HT1080 (cell line): ENCODE measurements around the gene KDELR3. TPM values are rescaled to one million over a fixed set of nuclear protein-coding genes. Genes with fewer than 3 reads are reported as not detected.
A peak's percentile ranks its signal among the peaks of the same experiment; 100 is the strongest.

Source experiments
- DNase-seq: peaks from one replicate; pipeline ENCODE4 v3.0.0-alpha.2; 2015; ENCODE audit warnings: low read depth
- polyA plus RNA-seq, 2 experiments: library from polyadenylated mRNA; depleted of rRNA; stranded (reverse); fragments of >200 nt; gene quantifications; 2 replicates each; pipeline ENCODE4 v1.2.3, GENCODE V29; 2015
- total RNA-seq: library from RNA; depleted of rRNA; stranded (reverse); fragments of >200 nt; shearing (Covaris generic); gene quantifications from 2 replicates; pipeline ENCODE4 v1.2.3, GENCODE V29; 2014; rRNA removed

The KDELR3 gene
- 9.1 and 11.8 TPM in 2 replicates for total RNA-seq
- 33.7 TPM in 2 replicates for polyA plus RNA-seq (2015; cell fraction: cytosol; rRNA removed)
- polyA plus RNA-seq (2015; cell fraction: nucleus; rRNA removed), result 13.9 and 17.3 TPM in 2 replicates

- DNase-seq, result peak; percentile 37
These were observed at the start of gene KDELR3 for GRCh38 chr22:38467904-38468442. TSS of gene KDELR3 (plus strand) at chr22:38468096. CDS start at chr22:38468234, 138 bp downstream.

- no peak for DNase-seq
These were observed 49.3 kb upstream of the KDELR3 start for GRCh38 chr22:38418589-38418988.

DNA sequence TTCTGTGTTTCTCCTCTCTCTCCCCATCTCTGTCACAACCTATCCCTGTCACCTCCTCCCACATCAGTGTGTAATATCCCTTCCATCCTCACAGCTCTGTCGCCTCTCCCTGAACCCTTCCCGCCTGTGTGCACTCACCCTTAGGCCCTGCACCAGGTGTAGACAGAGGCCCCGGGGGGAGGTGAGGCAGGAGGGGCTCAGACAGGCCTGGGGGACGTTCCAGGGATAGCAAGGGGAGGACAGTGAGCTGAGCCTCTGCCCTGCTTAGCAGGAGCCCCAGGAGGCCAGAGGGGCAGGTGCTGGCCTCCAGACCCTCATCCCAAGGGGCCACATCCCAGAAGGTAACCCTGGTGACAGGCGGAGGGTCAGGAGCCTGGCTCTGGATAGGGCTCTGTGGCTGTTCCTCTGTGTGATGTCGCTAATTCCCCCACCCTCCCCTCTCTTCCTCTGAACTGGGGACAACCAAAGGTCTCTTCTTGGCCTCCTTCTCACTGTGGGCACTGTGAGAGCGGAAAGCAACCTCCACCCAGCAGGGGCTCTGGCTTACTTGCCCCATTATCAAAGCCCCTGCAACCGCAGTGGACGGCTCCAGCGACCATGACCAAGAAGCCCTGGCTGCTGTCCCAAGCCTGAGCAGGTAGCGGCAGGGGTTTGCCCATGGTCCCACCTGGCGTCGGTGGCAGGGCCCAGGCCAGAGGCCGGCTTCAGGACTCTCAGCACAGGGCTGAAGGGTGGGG lies 48.6 kb upstream of the KDELR3 start:
- DNase-seq, result no peak

GRCh38 chr22:38419858-38420160 lies 48.1 kb upstream of the KDELR3 start:
- no peak for DNase-seq

DNA sequence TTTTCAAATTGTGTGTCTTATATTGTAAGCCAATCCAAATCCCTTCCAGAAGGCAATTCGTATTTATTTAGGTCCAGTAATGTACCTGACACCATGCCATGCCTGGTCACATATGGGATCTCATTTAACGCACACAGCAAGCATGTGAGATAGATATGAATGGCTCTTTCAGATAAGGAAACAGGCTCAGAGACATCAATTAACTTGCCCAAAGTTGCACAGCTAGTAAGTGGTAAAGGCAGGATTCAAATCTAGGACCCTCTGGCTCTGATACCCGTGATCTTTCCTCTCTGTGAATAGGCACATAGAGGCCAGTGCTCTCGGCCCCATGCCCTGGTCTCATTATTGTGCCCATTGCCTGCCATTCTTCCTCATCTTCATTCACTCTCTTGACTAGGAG lies 47.2 kb upstream of the KDELR3 start:
- DNase-seq, result no peak

- no peak for DNase-seq
These were observed 45.0 kb upstream of the KDELR3 start for GRCh38 chr22:38422611-38423511.

DNA sequence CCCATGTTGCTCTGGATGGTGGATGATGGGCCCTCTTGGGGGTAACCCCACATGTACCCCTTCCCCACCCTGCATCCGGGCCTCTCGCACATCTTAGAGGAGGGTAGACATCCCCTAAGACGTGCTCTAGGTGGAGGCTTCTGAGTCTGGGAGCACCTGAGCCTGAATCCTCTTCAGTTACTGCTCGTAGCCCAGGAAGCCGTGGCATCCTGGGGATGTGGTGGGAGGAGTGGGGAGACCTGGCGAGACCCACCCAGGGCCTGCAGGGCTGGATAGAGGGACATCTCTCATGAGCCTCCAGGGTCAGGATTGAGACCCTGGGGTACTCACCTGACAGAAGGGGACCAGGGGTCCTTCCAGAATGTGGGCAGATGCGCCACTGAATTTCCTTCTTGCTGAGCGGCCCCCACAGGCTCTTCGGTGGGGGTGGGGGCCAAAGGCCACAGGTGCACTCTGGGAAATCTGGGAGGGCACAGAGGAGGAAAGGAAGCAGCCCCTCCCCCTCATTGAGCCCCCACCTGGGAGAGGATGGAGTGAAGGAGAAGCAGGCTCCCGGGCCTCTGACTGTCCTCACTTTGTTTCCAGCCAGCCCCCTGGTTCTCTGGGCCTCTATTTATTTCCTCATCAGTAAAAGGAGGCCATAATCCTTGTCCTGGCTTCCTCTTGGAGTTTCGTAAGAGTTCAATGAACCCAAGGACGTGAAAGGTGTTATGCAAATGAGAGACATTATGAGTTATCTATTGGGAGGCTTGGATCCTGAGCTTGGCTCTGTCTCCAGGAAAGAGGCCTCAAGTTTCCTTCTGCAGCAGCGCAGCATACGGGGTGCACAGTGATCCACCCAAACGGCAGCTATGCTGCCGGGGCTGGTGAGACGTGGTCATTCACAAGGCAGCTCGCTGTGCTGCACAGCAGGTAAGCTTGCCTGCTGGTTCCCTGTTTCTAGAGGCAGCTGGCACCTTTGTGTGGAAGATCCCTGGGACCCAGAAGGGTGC lies 44.1 kb upstream of the KDELR3 start:
- no peak for DNase-seq

DNA sequence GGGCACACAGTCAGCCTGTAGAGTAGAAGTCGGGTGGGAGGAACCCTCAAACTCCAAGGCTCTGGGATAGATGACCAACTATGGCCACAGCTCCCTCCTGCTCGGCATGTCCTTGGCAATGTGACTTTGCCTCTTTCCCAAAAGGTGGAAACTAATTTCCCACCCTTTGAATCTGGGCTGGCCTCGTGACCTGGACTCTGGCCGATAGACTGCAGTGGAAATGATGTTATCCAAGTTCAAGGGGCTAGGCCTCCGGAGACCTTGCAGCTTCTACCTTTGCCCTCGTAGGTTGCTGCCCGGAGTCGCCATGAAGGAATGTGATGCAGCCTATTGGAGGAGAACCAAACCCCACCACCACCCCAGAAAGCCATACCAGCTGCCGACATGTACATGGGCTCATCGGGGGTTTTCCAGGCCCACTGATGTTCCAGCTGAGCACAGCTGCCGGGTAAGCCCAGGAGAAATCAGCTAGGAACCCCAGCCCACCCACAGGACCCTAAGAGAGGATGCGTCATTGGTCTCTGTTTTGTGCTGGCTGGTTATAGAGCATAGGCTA lies 43.3 kb upstream of the KDELR3 start:
- no peak for DNase-seq

GRCh38 chr22:38426628-38427027 lies 41.3 kb upstream of the KDELR3 start:
- DNase-seq, result no peak

- DNase-seq, result no peak
These were observed 40.4 kb upstream of the KDELR3 start for GRCh38 chr22:38427465-38427864.

GRCh38 chr22:38427940-38428339 lies 40.0 kb upstream of the KDELR3 start:
- DNase-seq, result no peak

DNA sequence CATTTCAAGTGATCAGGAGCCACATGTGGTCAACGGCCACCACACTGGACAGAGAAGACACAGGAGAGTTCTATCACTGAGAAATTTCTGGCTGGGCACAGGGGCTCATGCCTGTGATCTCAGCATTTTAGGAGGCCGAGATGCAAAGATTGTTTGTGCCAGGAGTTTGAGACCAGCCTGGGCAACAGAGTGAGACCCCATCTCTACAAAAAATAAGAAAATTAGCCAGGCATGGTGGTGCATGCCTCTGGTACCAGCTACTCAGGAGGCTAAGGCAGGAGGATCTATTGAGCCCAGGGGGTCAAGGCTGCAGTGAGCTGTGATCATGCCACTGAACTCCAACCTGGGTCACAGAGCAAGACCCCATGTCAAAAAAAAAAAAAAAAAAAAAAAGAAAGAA lies 39.2 kb upstream of the KDELR3 start:
- no peak for DNase-seq

- DNase-seq, result no peak
These were observed 38.3 kb upstream of the KDELR3 start for GRCh38 chr22:38429499-38430068.

GRCh38 chr22:38431266-38432010 lies 36.5 kb upstream of the KDELR3 start:
- no peak for DNase-seq

- no peak for DNase-seq
These were observed 35.6 kb upstream of the KDELR3 start for GRCh38 chr22:38432264-38432663.

GRCh38 chr22:38433871-38434270 lies 34.0 kb upstream of the KDELR3 start:
- DNase-seq, result no peak

DNA sequence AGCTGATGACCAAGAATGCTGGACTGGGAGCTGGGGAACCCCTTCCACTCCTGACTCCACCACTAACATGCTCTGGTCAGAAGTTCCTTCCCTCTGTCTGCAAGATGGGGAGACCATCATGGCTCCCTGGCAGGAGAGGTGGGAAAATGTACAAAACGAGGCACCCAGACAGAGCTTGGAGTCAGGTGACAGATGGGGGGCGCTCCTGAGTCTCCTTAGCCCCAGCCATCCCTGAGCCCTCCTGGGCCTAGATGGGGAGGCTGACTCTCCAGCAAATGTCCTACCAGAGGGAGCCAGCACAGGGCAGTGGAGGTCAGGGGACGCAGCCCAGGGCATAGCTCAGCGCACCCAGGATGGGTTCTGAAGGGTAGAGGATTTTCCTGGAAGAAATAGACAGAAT lies 32.9 kb upstream of the KDELR3 start:
- DNase-seq, result no peak

DNA sequence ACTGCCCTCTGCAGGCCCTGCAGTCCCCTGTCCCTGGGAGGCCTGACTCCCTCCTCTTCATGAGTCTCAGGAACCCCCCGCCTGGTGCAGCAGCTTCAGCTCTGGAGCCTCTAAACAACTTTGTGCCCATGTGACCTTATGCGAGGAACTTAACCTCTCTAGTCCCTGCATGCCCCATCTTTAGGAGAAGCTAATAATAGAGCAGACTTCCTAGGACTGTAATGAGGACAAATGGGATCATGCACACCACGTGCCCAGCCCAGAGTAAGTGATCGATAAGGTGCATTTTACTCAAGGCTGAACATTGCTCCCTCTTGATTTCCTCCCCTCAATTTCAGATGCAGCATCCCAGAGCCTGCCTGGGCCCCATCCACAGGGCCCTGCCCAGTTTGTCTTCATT lies 31.9 kb upstream of the KDELR3 start:
- DNase-seq, result no peak

DNA sequence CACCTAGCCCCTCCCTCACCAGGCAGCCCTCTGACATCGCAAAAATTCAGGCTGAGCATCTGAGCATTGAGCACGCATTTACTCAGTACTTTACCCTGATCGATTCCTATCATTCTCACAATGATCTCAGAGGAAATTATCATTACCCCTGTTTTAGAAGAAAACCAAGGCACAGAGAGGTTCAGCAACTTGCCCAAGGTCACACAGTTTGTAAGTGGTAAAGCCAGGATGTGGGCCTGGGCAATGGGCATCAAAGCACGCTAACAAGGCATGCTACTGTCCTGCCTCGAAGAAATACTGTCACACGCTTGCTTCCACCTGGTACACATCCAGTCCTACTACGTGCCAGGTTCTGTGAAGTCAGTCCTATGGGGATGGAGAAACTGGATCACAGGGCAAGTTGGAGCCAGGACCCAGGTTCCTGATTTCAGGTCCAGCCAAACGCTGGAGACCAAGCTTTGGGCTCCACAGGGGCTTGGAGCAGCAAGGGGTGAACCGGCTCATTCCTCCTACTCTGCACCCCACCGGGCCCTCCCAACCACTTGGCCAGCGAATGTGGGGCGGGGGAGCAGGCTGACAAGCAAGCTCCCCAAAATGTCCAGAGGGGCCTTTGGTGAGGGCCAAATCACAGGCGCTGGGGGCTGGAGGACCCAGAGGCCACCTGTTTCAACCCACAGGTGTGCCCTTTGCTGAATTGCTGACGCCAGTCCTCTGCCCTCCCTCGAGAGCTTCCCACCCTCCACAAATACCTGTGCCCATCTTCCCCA lies 31.1 kb upstream of the KDELR3 start:
- DNase-seq, result no peak
